ENCODE measurements around the gene MAMLD1.

Gene MAMLD1

GRCh38 chrX:150408007-150408406 lies 44.9 kb downstream of the MAMLD1 start:
- no peak for DNase-seq

- no peak for DNase-seq
These were observed 45.4 kb downstream of the MAMLD1 start for GRCh38 chrX:150408561-150408960.

- no peak for DNase-seq
These were observed 46.4 kb downstream of the MAMLD1 start for GRCh38 chrX:150409486-150409885.

GRCh38 chrX:150409964-150410363 lies 46.8 kb downstream of the MAMLD1 start:
- DNase-seq, result no peak

GRCh38 chrX:150410513-150410912 lies 47.4 kb downstream of the MAMLD1 start:
- DNase-seq, result no peak

- DNase-seq, result no peak
These were observed 48.5 kb downstream of the MAMLD1 start for GRCh38 chrX:150411656-150412055.

GRCh38 chrX:150414228-150414627 lies 51.1 kb downstream of the MAMLD1 start:
- DNase-seq, result no peak

- no peak for DNase-seq
These were observed 53.4 kb downstream of the MAMLD1 start for GRCh38 chrX:150416469-150416868.

- no peak for DNase-seq
These were observed 58.7 kb downstream of the MAMLD1 start for GRCh38 chrX:150421816-150422215.

GRCh38 chrX:150429594-150429993 lies 66.5 kb downstream of the MAMLD1 start:
- no peak for DNase-seq

GRCh38 chrX:150436195-150436594 lies 73.1 kb downstream of the MAMLD1 start:
- no peak for DNase-seq

- DNase-seq, result no peak
These were observed 75.0 kb downstream of the MAMLD1 start for GRCh38 chrX:150438165-150438564.

- no peak for DNase-seq
These were observed 83.0 kb downstream of the MAMLD1 start for GRCh38 chrX:150446151-150446550.

GRCh38 chrX:150446995-150447394 lies 83.9 kb downstream of the MAMLD1 start:
- no peak for DNase-seq

GRCh38 chrX:150449313-150449712 lies 86.2 kb downstream of the MAMLD1 start:
- DNase-seq, result no peak

GRCh38 chrX:150450519-150451177 lies 87.5 kb downstream of the MAMLD1 start:
- DNase-seq, result no peak

- no peak for DNase-seq
These were observed 88.8 kb downstream of the MAMLD1 start for GRCh38 chrX:150451953-150452352.

GRCh38 chrX:150454083-150454482 lies 91.0 kb downstream of the MAMLD1 start:
- no peak for DNase-seq

- no peak for DNase-seq
These were observed 91.5 kb downstream of the MAMLD1 start for GRCh38 chrX:150454508-150455214.

GRCh38 chrX:150455215-150455608 lies 92.1 kb downstream of the MAMLD1 start:
- no peak for DNase-seq

- DNase-seq, result no peak
These were observed 93.3 kb downstream of the MAMLD1 start for GRCh38 chrX:150456466-150456865.

- DNase-seq, result no peak
These were observed 93.8 kb downstream of the MAMLD1 start for GRCh38 chrX:150456941-150457340.

- no peak for DNase-seq
These were observed 96.1 kb downstream of the MAMLD1 start for GRCh38 chrX:150459196-150459595.

- DNase-seq, result no peak
These were observed 96.9 kb downstream of the MAMLD1 start for GRCh38 chrX:150460063-150460462.

- DNase-seq, result no peak
These were observed 97.7 kb downstream of the MAMLD1 start for GRCh38 chrX:150460781-150461180.

All from NCI-H1048 (cell line).